Body of pancreas (tissue), 4 donors: ENCODE measurements around the gene HERPUD1. TPM values are rescaled to one million over a fixed set of nuclear protein-coding genes. Genes with fewer than 3 reads are reported as not detected.

ENCODE experiments used
- ATAC-seq: fragments of 150-250 bp; one replicate; pipeline ENCODE4 v1.9.1; 2016
- DNase-seq, 4 donors: peaks; one replicate each; pipeline ENCODE4 v3.0.0-alpha.2; 2019
- H3K27ac ChIP-seq, 4 donors: fragments of 200-600 bp; sonication (generic); 1 replicate in 3 of 4; 2 replicates in 1 of 4; pipeline versions ENCODE4 v1.5.1 to v1.6.1; 2016 to 2019; ENCODE audit warnings: mild to moderate bottlenecking in 1 of 4, mixed read lengths in 1 of 4, moderate library complexity in 1 of 4
- H3K27me3 ChIP-seq, 2 donors: fragments of 200-600 bp; sonication (generic); one replicate each; pipeline ENCODE4 v1.6.0; 2016; ENCODE audit warnings: mild to moderate bottlenecking in 1 of 2
- H3K36me3 ChIP-seq, 2 donors: fragments of 200-600 bp; sonication (generic); replicated peaks in 1 of 2; 2 replicates each; pipeline ENCODE4 v1.5.1; 2016; ENCODE audit warnings: low read depth in 2 of 2; ENCODE audit not compliant: insufficient read depth in 1 of 2
- H3K4me1 ChIP-seq: fragments of 200-600 bp; sonication (generic); one replicate; pipeline ENCODE4 v1.6.0; 2016
- H3K4me3 ChIP-seq, 2 donors: fragments of 200-600 bp; sonication (generic); 1 replicate in 1 of 2; 2 replicates in 1 of 2; pipeline ENCODE4 v1.5.1; 2016 to 2019
- H3K9me3 ChIP-seq, 3 donors: fragments of 200-600 bp; sonication (generic); 1 replicate in 2 of 3; 2 replicates in 1 of 3; pipeline ENCODE4 v1.5.1; 2016
- CTCF ChIP-seq, 7 experiments: fragments of 450-650 bp in 4 of 7; fragments of 200-600 bp in 3 of 7; sonication (generic) in 3 of 7; IDR thresholded peaks; one replicate each; pipeline ENCODE4 v1.5.1; 2016 to 2019; ENCODE audit warnings: antibody characterized with exemption in 7 of 7
- POLR2A ChIP-seq, 3 donors: fragments of 450-650 bp; IDR thresholded peaks; one replicate each; pipeline ENCODE4 v1.6.1; 2016; ENCODE audit warnings: antibody characterized with exemption in 3 of 3, mild to moderate bottlenecking in 2 of 3
- WGBS, 2 donors: methylation state at CpG; one replicate each; pipeline ENCODE4 v1.1.5; 2017; 5-methylcytosine and 5-hydroxymethylcytosine counted together
- intact Hi-C: fragments of 100-400 bp; cut with DNase I; formaldehyde crosslinking; loops from one replicate; pipeline ENCODE4 v1.15.1; 2023
- total RNA-seq, 2 donors: library from RNA; depleted of rRNA; stranded (reverse); fragments of >200 nt; gene quantifications; one replicate each; pipeline ENCODE4 v1.1.0, GENCODE V29; 2016

HERPUD1 gene
- total RNA-seq, 2 donors from 2014 or later = 211 to 293 TPM

GRCh38 chr16:56960681-56961281, 28.8 kb downstream of the HERPUD1 start:
- intact Hi-C loops = loop anchor here (5.0 kb wide), 1 partner anchor 93 kb away; the partner anchor contains the start of gene SLC12A3
- H3K27ac ChIP-seq = no peak overlapping the region
- H3K4me1 ChIP-seq = peaks cover 8% of the 10 kb centered on the region
- TF ChIP-seq POLR2A (IDR thresholded peaks at IDR 0.05) = no peak
- H3K9me3 ChIP-seq = no peaks in the 10 kb centered on the region
- no peak overlapping the region for H3K4me3 ChIP-seq
- DNase-seq (no peak), ATAC-seq (no peak)
- H3K27me3 ChIP-seq = no peaks in the 10 kb centered on the region
- H3K36me3 ChIP-seq = no peaks in the 10 kb centered on the region
- 75 to 77% methylated on average over 6 to 13 of the region's 13 CpGs for WGBS, 2 donors

GRCh38 chr16:56961386-56961785, 29.4 kb downstream of the HERPUD1 start:
- DNase-seq = no peak
- Histone ChIP-seq H3K36me3 (no peaks in the 10 kb centered on the region), H3K27me3 (no peaks in the 10 kb centered on the region), H3K27ac (no peak overlapping the region), H3K9me3 (no peaks in the 10 kb centered on the region), H3K4me1 (peaks cover 8% of the 10 kb centered on the region), H3K4me3 (no peak overlapping the region)
- TF ChIP-seq POLR2A (IDR thresholded peaks at IDR 0.05) (no peak), CTCF (IDR thresholded peaks at IDR 0.05) (no peak)
- intact Hi-C loops = loop anchor here (5.0 kb wide), 1 partner anchor 94 kb away; the partner anchor contains the start of gene SLC12A3
- WGBS, 2 donors = 61 to 76% methylated on average over 3 of the region's 3 CpGs
- ATAC-seq = no peak

DNA sequence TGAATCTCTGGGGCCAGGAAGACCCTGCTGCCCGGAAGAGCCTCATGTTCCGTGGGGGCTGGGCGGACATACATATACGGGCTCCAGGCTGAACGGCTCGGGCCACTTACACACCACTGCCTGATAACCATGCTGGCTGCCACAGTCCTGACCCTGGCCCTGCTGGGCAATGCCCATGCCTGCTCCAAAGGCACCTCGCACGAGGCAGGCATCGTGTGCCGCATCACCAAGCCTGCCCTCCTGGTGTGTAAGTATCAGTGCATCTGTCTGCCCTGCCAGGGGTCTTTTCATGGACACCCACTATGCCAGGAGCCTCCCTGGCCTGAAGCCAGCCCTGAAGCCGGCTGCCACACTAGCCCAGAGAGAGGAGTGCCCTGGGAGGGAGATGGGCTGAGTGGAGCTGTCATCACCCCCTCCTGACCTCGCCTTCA, 29.9 kb downstream of the HERPUD1 start, which contains the start of gene CETP:
Gene CETP, plus strand, starts transcription at position 100 of the 431 bp plus-strand sequence. Its CDS starts 30 bp downstream, at position 130.
- no peak for DNase-seq
- 77 to 84% methylated on average over 9 to 12 of the region's 12 CpGs for whole genome bisulfite sequencing, 2 donors
- H3K9me3 ChIP-seq = no peaks in the 10 kb centered on the region
- H3K4me1 ChIP-seq = peaks cover 8% of the 10 kb centered on the region
- no peaks in the 10 kb centered on the region for H3K36me3 ChIP-seq
- TF ChIP-seq CTCF (IDR thresholded peaks at IDR 0.05) (no peak), POLR2A (IDR thresholded peaks at IDR 0.05) (no peak)
- H3K27me3 ChIP-seq = no peaks in the 10 kb centered on the region
- no peak within 1 kb of the TSS for H3K27ac ChIP-seq
- intact Hi-C loops = loop anchor here (5.0 kb wide), 1 partner anchor 95 kb away; the partner anchor contains the start of gene SLC12A3
- H3K4me3 ChIP-seq = no peak within 1 kb of the TSS
- ATAC-seq = no peak

- TF ChIP-seq POLR2A (IDR thresholded peaks at IDR 0.05) (no peak), CTCF (IDR thresholded peaks at IDR 0.05) (peak; percentile 58 to 95 (median 87))
- Histone ChIP-seq H3K27me3 (no peaks in the 10 kb centered on the region), H3K4me1 (peaks cover 8% of the 10 kb centered on the region), H3K4me3 (no peak overlapping the region), H3K27ac (no peak overlapping the region), H3K9me3 (no peaks in the 10 kb centered on the region), H3K36me3 (no peaks in the 10 kb centered on the region)
- DNase-seq (peak; percentile 76 to 91 (median 90)), ATAC-seq (peak; percentile 75)
- intact Hi-C loops = loop anchor here (5.0 kb wide), 1 partner anchor 97 kb away; the partner anchor contains the start of gene SLC12A3
- WGBS, 2 donors = 42 to 46% methylated on average over 28 to 29 of the region's 30 CpGs
These were observed 32.6 kb downstream of the HERPUD1 start for GRCh38 chr16:56964243-56965148.
